Esophagus muscularis mucosa (tissue), 3 donors: ENCODE data around the gene AATK.

Experiments
- CTCF ChIP-seq, 3 experiments: fragments of 200-600 bp in 2 of 3; fragments of 450-650 bp in 1 of 3; sonication (generic) in 2 of 3; IDR thresholded peaks; one replicate each; pipeline ENCODE4 v1.5.1; 2017 to 2019; ENCODE audit warnings: antibody characterized with exemption in 3 of 3, mild to moderate bottlenecking in 2 of 3, moderate library complexity in 1 of 3
- EP300 ChIP-seq: sonication (generic); formaldehyde crosslinking; IDR thresholded peaks from one replicate; pipeline ENCODE4 v1.6.1; 2017; ENCODE audit warnings: antibody characterized with exemption

- TF ChIP-seq EP300 (no peak), CTCF (IDR thresholded peaks at IDR 0.05) (no peak)
These were observed 38.9 kb downstream of the AATK start for GRCh38 chr17:81127133-81127455.
